GM23248 (cell line): Measurements from ENCODE around the gene TTC23. TPM values are rescaled to one million over a fixed set of nuclear protein-coding genes. Genes with fewer than 3 reads are reported as not detected.

Experiments
- DNase-seq: peaks from one replicate; pipeline ENCODE4 v3.0.0-alpha.2; 2015
- H2AFZ ChIP-seq: fragments of 200-600 bp; sonication (generic); 2 replicates; pipeline ENCODE4 v1.6.1; 2016; ENCODE audit warnings: antibody characterized with exemption
- H3F3A ChIP-seq: fragments of 200-600 bp; sonication (generic); 2 replicates; pipeline ENCODE4 v1.6.1; 2016; ENCODE audit warnings: mild to moderate bottlenecking, antibody characterized with exemption, mixed run types; ENCODE audit not compliant: insufficient read depth
- H3K27ac ChIP-seq: fragments of 200-600 bp; sonication (generic); 2 replicates; pipeline ENCODE4 v1.5.1; 2016; ENCODE audit warnings: mild to moderate bottlenecking
- H3K27me3 ChIP-seq: fragments of 200-600 bp; sonication (generic); replicated peaks from 2 replicates; pipeline ENCODE4 v1.6.1; 2016; ENCODE audit warnings: mild to moderate bottlenecking; ENCODE audit not compliant: insufficient read depth
- H3K36me3 ChIP-seq: fragments of 200-600 bp; sonication (generic); 2 replicates; pipeline ENCODE4 v1.6.1; 2016; ENCODE audit warnings: low read depth, mild to moderate bottlenecking
- H3K4me1 ChIP-seq: fragments of 200-600 bp; sonication (generic); 2 replicates; pipeline ENCODE4 v1.6.1; 2016; ENCODE audit warnings: mild to moderate bottlenecking; ENCODE audit not compliant: insufficient read depth
- H3K4me2 ChIP-seq: fragments of 200-600 bp; sonication (generic); one replicate; pipeline ENCODE4 v1.6.1; 2016; ENCODE audit warnings: mild to moderate bottlenecking; ENCODE audit not compliant: unreplicated experiment
- H3K4me3 ChIP-seq: fragments of 200-600 bp; sonication (generic); 2 replicates; pipeline ENCODE4 v1.5.1; 2016; ENCODE audit warnings: mild to moderate bottlenecking
- H3K79me2 ChIP-seq: fragments of 200-600 bp; sonication (generic); 2 replicates; pipeline ENCODE4 v1.6.1; 2016; ENCODE audit warnings: mild to moderate bottlenecking; ENCODE audit not compliant: insufficient read depth
- H3K9ac ChIP-seq: fragments of 200-600 bp; sonication (generic); 2 replicates; pipeline ENCODE4 v1.6.1; 2016; ENCODE audit warnings: mild to moderate bottlenecking
- H3K9me2 ChIP-seq: fragments of 200-600 bp; sonication (generic); 2 replicates; pipeline ENCODE4 v1.6.1; 2016; ENCODE audit warnings: mixed run types, mild to moderate bottlenecking, moderate library complexity; ENCODE audit not compliant: insufficient read depth
- H3K9me3 ChIP-seq: fragments of 200-600 bp; sonication (generic); one replicate; pipeline ENCODE4 v1.6.1; 2017; ENCODE audit warnings: low read depth
- H4K20me1 ChIP-seq: fragments of 200-600 bp; sonication (generic); 2 replicates; pipeline ENCODE4 v1.6.0; 2016; ENCODE audit not compliant: insufficient read depth
- EZH2 ChIP-seq: fragments of 200-600 bp; sonication (generic); IDR thresholded peaks from 2 replicates; pipeline ENCODE4 v1.6.1; 2018; ENCODE audit warnings: antibody characterized with exemption, mild to moderate bottlenecking; ENCODE audit not compliant: insufficient read depth, poor library complexity, severe bottlenecking
- EZH2phosphoT487 ChIP-seq: fragments of 200-600 bp; sonication (generic); IDR thresholded peaks from 2 replicates; pipeline ENCODE4 v1.6.1; 2018; ENCODE audit warnings: antibody characterized with exemption, moderate library complexity, mild to moderate bottlenecking, low read depth; ENCODE audit not compliant: insufficient read depth
- WGBS, 2 experiments: methylation state at CpG; one replicate each; pipeline ENCODE4 v1.1.6; 2015 to 2017; ENCODE audit warnings: low lambda C conversion rate in 2 of 2, low coverage in 1 of 2; ENCODE audit errors: missing lambda C conversion rate in 2 of 2; 5-methylcytosine and 5-hydroxymethylcytosine counted together
- in situ Hi-C: fragments of 300-500 bp; cut with MboI; formaldehyde crosslinking; loops from 2 replicates; pipeline ENCODE4 v1.15.0; 2020
- polyA plus RNA-seq: library from polyadenylated mRNA; unstranded; fragments of >200 nt; fragmentation: Nextera tagmentation; extraction: Ambion mirVana; gene quantifications from 2 replicates; pipeline ENCODE4 v1.2.1, GENCODE V29; 2016
- total RNA-seq: library from RNA; depleted of rRNA; stranded (reverse); fragments of >200 nt; shearing (Covaris generic); gene quantifications from 2 replicates; pipeline ENCODE4 v1.2.3, GENCODE V29; 2014

TTC23 gene
- total and polyA plus RNA-seq, 2 experiments from 2014 or later, result 10.8 to 18.6 TPM

GRCh38 chr15:99165020-99165790 lies 84.2 kb downstream of the TTC23 start:
- H3K4me2 ChIP-seq, result no peak overlapping the region
- H3K9me3 ChIP-seq, result no peaks in the 10 kb centered on the region
- H3K27ac ChIP-seq, result no peak overlapping the region
- no peak overlapping the region for H3K9ac ChIP-seq
- no peaks in the 10 kb centered on the region for H4K20me1 ChIP-seq
- in situ Hi-C loops, result no loop called here
- DNase-seq, result no peak
- WGBS, 2 experiments, result 95 to 96% methylated on average over 3 of the region's 3 CpGs
- no peak overlapping the region for H3K4me3 ChIP-seq
- peaks cover 14% of the 10 kb centered on the region for H3K4me1 ChIP-seq
- H3K27me3 ChIP-seq, result no peaks in the 10 kb centered on the region
- H2AFZ ChIP-seq, result no peak overlapping the region
- no peaks in the 10 kb centered on the region for H3K9me2 ChIP-seq
- H3F3A ChIP-seq, result peaks cover 14% of the 10 kb centered on the region; the same call in 1 of the 2 replicates
- peaks cover 4% of the 10 kb centered on the region; the same call in 1 of the 2 replicates for H3K36me3 ChIP-seq
- no peaks in the 10 kb centered on the region for H3K79me2 ChIP-seq
- TF ChIP-seq EZH2phosphoT487 (no peak), EZH2 (no peak)

- in situ Hi-C loops, result no loop called here
- peaks cover 3% of the 10 kb centered on the region for H3K4me1 ChIP-seq
- no peak overlapping the region for H3K9ac ChIP-seq
- H3K79me2 ChIP-seq, result no peaks in the 10 kb centered on the region
- H3F3A ChIP-seq, result peaks cover 3% of the 10 kb centered on the region; the same call in 1 of the 2 replicates
- no peak overlapping the region for H3K4me3 ChIP-seq
- WGBS, 2 experiments, result 92 to 98% methylated on average over 3 of the region's 3 CpGs
- H3K27ac ChIP-seq, result no peak overlapping the region
- H3K4me2 ChIP-seq, result no peak overlapping the region
- no peak for DNase-seq
- H2AFZ ChIP-seq, result no peak overlapping the region
- no peaks in the 10 kb centered on the region for H3K9me3 ChIP-seq
- H4K20me1 ChIP-seq, result no peaks in the 10 kb centered on the region
- peaks cover 4% of the 10 kb centered on the region; the same call in 1 of the 2 replicates for H3K36me3 ChIP-seq
- H3K9me2 ChIP-seq, result no peaks in the 10 kb centered on the region
- no peak for TF ChIP-seq EZH2phosphoT487
- TF ChIP-seq EZH2, result no peak
- H3K27me3 ChIP-seq, result no peaks in the 10 kb centered on the region
These were observed 85.3 kb downstream of the TTC23 start for GRCh38 chr15:99164119-99164518.

DNA sequence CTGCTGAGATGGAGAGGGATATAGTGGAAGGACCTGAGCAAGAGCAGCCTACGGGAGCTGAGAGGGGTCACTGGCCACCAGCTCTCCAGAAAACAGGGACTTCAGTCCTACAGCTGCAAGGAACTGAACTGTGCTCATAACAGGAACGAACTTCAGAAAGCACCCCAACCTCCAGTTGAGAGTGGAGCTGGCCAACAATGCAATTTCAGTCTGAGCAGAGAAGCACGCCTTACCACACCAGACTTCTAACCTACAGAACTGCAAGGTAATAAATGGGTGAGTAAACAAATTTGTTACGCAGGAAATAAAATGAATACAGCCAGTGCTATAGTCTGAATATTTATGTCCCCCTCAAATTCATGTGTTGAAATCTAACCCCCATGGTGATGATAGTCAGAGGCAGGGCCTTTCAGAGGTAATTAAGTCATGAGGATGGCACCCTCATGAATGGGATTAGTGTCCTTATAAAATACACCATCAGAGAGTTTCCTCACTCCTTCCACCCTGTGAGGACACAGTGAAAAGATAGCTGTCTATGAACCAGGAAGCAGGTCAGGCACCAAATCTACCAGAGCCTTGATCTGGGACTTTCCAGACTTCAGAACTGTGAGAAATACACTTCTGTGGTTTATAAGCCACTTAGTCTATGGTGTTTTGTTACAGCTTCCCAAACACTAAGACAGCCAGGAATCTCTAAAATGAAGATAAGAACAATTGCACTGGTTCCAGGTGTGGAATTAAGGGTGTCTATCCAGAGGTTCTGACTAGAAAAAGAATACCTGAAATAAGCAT lies 85.9 kb downstream of the TTC23 start:
- DNase-seq, result no peak
- no peak overlapping the region for H3K27ac ChIP-seq
- no peak overlapping the region for H3K9ac ChIP-seq
- H3K4me1 ChIP-seq, result no peaks in the 10 kb centered on the region
- peaks cover 4% of the 10 kb centered on the region; the same call in 1 of the 2 replicates for H3K36me3 ChIP-seq
- no peaks in the 10 kb centered on the region for H3K9me2 ChIP-seq
- H3F3A ChIP-seq, result no peaks in the 10 kb centered on the region
- no peaks in the 10 kb centered on the region for H3K9me3 ChIP-seq
- H2AFZ ChIP-seq, result no peak overlapping the region
- H3K27me3 ChIP-seq, result no peaks in the 10 kb centered on the region
- WGBS, 2 experiments, result 97% methylated on average over 4 of the region's 4 CpGs
- TF ChIP-seq EZH2phosphoT487, result no peak
- no peak for TF ChIP-seq EZH2
- H3K4me2 ChIP-seq, result no peak overlapping the region
- no peak overlapping the region for H3K4me3 ChIP-seq
- no peaks in the 10 kb centered on the region for H3K79me2 ChIP-seq
- in situ Hi-C loops, result no loop called here
- H4K20me1 ChIP-seq, result no peaks in the 10 kb centered on the region

GRCh38 chr15:99158626-99159412 lies 90.6 kb downstream of the TTC23 start:
- no peaks in the 10 kb centered on the region for H3K27me3 ChIP-seq
- H3K4me3 ChIP-seq, result no peak overlapping the region
- H3K27ac ChIP-seq, result no peak overlapping the region
- TF ChIP-seq EZH2phosphoT487 (no peak), EZH2 (no peak)
- no peaks in the 10 kb centered on the region for H3K9me3 ChIP-seq
- H3K79me2 ChIP-seq, result no peaks in the 10 kb centered on the region
- no peaks in the 10 kb centered on the region for H3F3A ChIP-seq
- H4K20me1 ChIP-seq, result no peaks in the 10 kb centered on the region
- in situ Hi-C loops, result no loop called here
- whole genome bisulfite sequencing, 2 experiments, result 90 to 92% methylated on average over 6 of the region's 6 CpGs
- no peaks in the 10 kb centered on the region for H3K9me2 ChIP-seq
- H3K4me2 ChIP-seq, result no peak overlapping the region
- peaks cover 4% of the 10 kb centered on the region; the same call in 1 of the 2 replicates for H3K36me3 ChIP-seq
- H3K9ac ChIP-seq, result no peak overlapping the region
- DNase-seq, result no peak
- H2AFZ ChIP-seq, result no peak overlapping the region
- H3K4me1 ChIP-seq, result 0 out of 2 replicates have a peak, but pooled peaks cover 3% of the 10 kb centered on the region
